ENCODE data around the gene INSYN2A.

DNA sequence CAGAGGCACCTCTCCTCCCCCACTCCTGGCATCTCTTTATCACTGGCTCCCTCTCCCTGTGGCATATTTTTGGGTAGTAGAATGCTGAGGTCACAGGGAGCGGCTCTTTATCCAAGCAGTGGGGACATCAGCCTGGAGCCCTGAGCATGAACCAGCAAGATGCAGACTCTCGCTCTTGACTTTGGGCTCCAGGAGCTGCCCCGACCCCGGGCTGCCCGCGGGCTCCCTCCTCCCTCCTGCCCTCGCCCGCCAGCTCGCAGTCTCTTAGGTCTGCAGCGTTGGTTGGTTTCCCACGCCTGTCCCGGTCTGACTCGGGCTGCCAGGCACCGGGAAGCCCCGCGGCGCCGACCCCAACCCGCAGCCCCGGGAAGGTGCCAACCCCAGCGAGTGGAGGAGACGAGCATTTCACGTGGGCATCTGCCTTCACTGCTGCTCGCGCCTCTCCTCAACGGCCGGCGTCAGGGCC lies 1.3 kb downstream of the INSYN2A start:
- TF ChIP-seq GATA2 (IDR thresholded peaks at IDR 0.05; ENCODE audit: low read depth, low read length): no peak
- TF ChIP-seq GATA3 (IDR thresholded peaks at IDR 0.05; ENCODE audit: low read depth, low read length): no peak
